K562 (cell line): ENCODE measurements around the gene TTC31. TPM values are rescaled to one million over a fixed set of nuclear protein-coding genes. Genes with fewer than 3 reads are reported as not detected.

Source experiments
- CTBP1 ChIP-seq: fragments of 450-650 bp; IDR thresholded peaks from 2 replicates; pipeline ENCODE4 v1.6.1; 2016; ENCODE audit warnings: borderline replicate concordance
- ETV1 ChIP-seq: fragments of 450-650 bp; conservative IDR thresholded peaks from 2 replicates; pipeline ENCODE4 v1.6.1; 2016; ENCODE audit warnings: missing genetic modification characterization, control low read depth, low read depth, missing compliant biosample characterization
- MGA ChIP-seq: fragments of 450-650 bp; IDR thresholded peaks from 2 replicates; pipeline ENCODE4 v1.6.1; 2016; ENCODE audit warnings: mild to moderate bottlenecking, moderate library complexity
- NRF1 ChIP-seq, 2 experiments: fragments of 450-650 bp; IDR thresholded peaks in 1 of 2; conservative IDR thresholded peaks in 1 of 2; 2 replicates each; pipeline ENCODE4 v1.6.1; 2014; ENCODE audit warnings: mild to moderate bottlenecking in 2 of 2
- RFX1 ChIP-seq: fragments of 450-650 bp; IDR thresholded peaks from 2 replicates; pipeline ENCODE4 v1.6.1; 2016; ENCODE audit warnings: mild to moderate bottlenecking, moderate library complexity
- SRSF7 ChIP-seq: fragments of 200-400 bp; formaldehyde crosslinking; optimal IDR thresholded peaks from 2 replicates; pipeline ENCODE3; 2017; ENCODE audit warnings: mild to moderate bottlenecking, low read depth, low read length
- TEAD1 ChIP-seq, 2 experiments: fragments of 450-650 bp in 1 of 2; sonication (generic) in 1 of 2; formaldehyde crosslinking; IDR thresholded peaks; 2 replicates each; pipeline versions ENCODE4 v1.4.0 to v1.8.0; 2020 to 2022; ENCODE audit warnings: mild to moderate bottlenecking in 2 of 2, missing genetic modification reagents in 1 of 2
- YY1 ChIP-seq, 3 experiments: IDR thresholded peaks; 2 replicates each; pipeline ENCODE4 v1.6.1; 2011; ENCODE audit warnings: low read length in 2 of 3, mild to moderate bottlenecking in 2 of 3, moderate library complexity in 2 of 3, borderline replicate concordance in 1 of 3, control low read depth in 1 of 3, low read depth in 1 of 3; ENCODE audit not compliant: insufficient read depth in 3 of 3, insufficient replicate concordance in 2 of 3, control insufficient read depth in 1 of 3, insufficient read length in 1 of 3; ENCODE audit errors: extremely low read depth in 1 of 3
- ZC3H4 ChIP-seq: sonication (generic); formaldehyde crosslinking; IDR thresholded peaks from 2 replicates; pipeline ENCODE4 v1.9.0; 2021; ENCODE audit warnings: missing genetic modification reagents, borderline replicate concordance
- ZNF124 ChIP-seq: sonication (generic); formaldehyde crosslinking; IDR thresholded peaks from 2 replicates; pipeline ENCODE4 v1.8.1; 2022; ENCODE audit warnings: missing genetic modification reagents
- ZNF184 ChIP-seq: sonication (generic); formaldehyde crosslinking; IDR thresholded peaks from 2 replicates; pipeline ENCODE4 v1.5.0; 2020; ENCODE audit warnings: missing genetic modification reagents
- ZNF253 ChIP-seq: fragments of 250-450 bp; sonication (Bioruptor Pico); conservative IDR thresholded peaks from 2 replicates; pipeline ENCODE4 v1.6.1; 2021; ENCODE audit warnings: mild to moderate bottlenecking
- ZNF354B ChIP-seq: fragments of 250-450 bp; sonication (Bioruptor Pico); IDR thresholded peaks from 2 replicates; pipeline ENCODE4 v1.4.0; 2020
- polyA plus RNA-seq, 8 experiments: library from polyadenylated mRNA; depleted of rRNA in 4 of 8; stranded (reverse) in 5 of 8; unstranded in 3 of 8; fragments of >200 nt; fragmentation: Nextera tagmentation in 2 of 8; fragmentation: Illumina TruSeq in 1 of 8; extraction: Ambion mirVana in 2 of 8; extraction: Trizol in 1 of 8; gene quantifications; 2 replicates each; pipeline versions ENCODE4 v1.2.1 to v1.2.3, GENCODE V29; 2011 to 2014; ENCODE audit warnings: inconsistent platforms in 1 of 8, missing spikeins in 1 of 8
- total RNA-seq, 7 experiments: library from RNA; depleted of rRNA in 6 of 7; stranded (reverse); fragments of >200 nt in 6 of 7; fragmentation: Illumina TruSeq in 2 of 7; extraction: Trizol in 2 of 7; gene quantifications; 2 replicates each; pipeline versions ENCODE4 v1.2.1 to v1.2.3, GENCODE V29; 2011 to 2021; ENCODE audit warnings: low replicate concordance in 1 of 7

The TTC31 gene
- total and polyA plus RNA-seq, 9 of the 15 experiments (the other 6 are each of a cell fraction or from before 2014, with no cell fraction given): 4.7 to 30.5 (median 15.9) TPM

- peak; percentile 50; the same call in 1 of the 2 replicates for TF ChIP-seq MGA
- no peak for TF ChIP-seq ZNF354B (CRISPR knock-in tag)
- TF ChIP-seq CTBP1: peak; percentile 11
- TF ChIP-seq ZNF253: no peak
- no peak for TF ChIP-seq YY1 (IDR thresholded peaks at IDR 0.05; ENCODE audit: borderline replicate concordance in 1 of 3, control insufficient read depth in 1 of 3, extremely low read depth in 1 of 3, insufficient read depth in 3 of 3, insufficient read length in 1 of 3, insufficient replicate concordance in 2 of 3, low read depth in 1 of 3, low read length in 2 of 3)
- no peak for TF ChIP-seq ZC3H4 (CRISPR knock-in tag)
- no peak for TF ChIP-seq SRSF7
- no peak for TF ChIP-seq ZNF124
- TF ChIP-seq NRF1 (conservative IDR thresholded peaks at IDR 0.05 in 1 of 2, IDR thresholded peaks at IDR 0.05 in 1 of 2): peak in 1 of 2 experiments; percentile 46; a peak in 2 of 4 replicates
- TF ChIP-seq RFX1: no peak
- TF ChIP-seq TEAD1 (CRISPR knock-in tag; IDR thresholded peaks at IDR 0.05): no peak
- TF ChIP-seq ZNF184: no peak
- TF ChIP-seq ETV1 (tag): peak; percentile 35; the same call in 1 of the 2 replicates
Observed at GRCh38 chr2:74481961-74482800, 700 bp upstream of the TTC31 start (continued).
